ENCODE results near the gene TBC1D22A.

DNA sequence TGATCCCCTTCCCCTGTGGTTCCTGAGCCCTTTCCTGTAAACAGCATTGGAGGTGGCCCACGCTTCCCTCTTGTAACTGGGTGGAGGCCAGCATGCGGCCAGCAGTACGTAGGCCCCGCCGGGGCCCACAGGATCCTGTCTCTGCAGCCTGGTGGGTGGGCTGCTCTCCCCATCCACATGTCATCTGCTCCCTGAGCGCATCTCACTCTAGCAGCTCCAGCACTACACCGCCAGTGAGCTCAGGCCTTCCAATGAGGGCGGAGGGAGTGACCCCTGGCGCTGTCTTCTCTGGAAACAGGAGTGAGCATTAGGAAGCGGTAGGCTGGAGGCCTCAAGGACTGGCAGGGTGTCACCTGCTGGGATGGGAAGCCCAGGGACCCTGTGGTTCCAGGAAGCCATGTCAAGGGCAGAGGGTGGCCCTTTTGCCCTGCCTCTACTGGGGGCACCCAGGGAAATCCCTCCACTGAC, 363.9 kb downstream of the TBC1D22A start:
- TF ChIP-seq, protein P1, sequence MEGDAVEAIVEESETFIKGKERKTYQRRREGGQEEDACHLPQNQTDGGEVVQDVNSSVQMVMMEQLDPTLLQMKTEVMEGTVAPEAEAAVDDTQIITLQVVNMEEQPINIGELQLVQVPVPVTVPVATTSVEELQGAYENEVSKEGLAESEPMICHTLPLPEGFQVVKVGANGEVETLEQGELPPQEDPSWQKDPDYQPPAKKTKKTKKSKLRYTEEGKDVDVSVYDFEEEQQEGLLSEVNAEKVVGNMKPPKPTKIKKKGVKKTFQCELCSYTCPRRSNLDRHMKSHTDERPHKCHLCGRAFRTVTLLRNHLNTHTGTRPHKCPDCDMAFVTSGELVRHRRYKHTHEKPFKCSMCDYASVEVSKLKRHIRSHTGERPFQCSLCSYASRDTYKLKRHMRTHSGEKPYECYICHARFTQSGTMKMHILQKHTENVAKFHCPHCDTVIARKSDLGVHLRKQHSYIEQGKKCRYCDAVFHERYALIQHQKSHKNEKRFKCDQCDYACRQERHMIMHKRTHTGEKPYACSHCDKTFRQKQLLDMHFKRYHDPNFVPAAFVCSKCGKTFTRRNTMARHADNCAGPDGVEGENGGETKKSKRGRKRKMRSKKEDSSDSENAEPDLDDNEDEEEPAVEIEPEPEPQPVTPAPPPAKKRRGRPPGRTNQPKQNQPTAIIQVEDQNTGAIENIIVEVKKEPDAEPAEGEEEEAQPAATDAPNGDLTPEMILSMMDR (IDR thresholded peaks at IDR 0.05 in 4 of 5, conservative IDR thresholded peaks at IDR 0.05 in 1 of 5): no peak
- TF ChIP-seq POLR2A (IDR thresholded peaks at IDR 0.05): no peak

Measured in gastrocnemius medialis (tissue), 4 donors.